NB4 (cell line): ENCODE measurements around the gene CMIP.

Experiments used
- DNase-seq: peaks from one replicate; pipeline ENCODE4 v3.0.0; 2010; ENCODE audit warnings: low read depth
- H3K4me3 ChIP-seq: one replicate; pipeline ENCODE4 v1.5.1; 2011; ENCODE audit warnings: mild to moderate bottlenecking, low read depth, low read length, moderate library complexity
- CTCF ChIP-seq: IDR thresholded peaks from one replicate; pipeline ENCODE4 v1.5.1; 2012; ENCODE audit warnings: low read depth, low read length
- MAX ChIP-seq: IDR thresholded peaks from 2 replicates; pipeline ENCODE4 v1.6.1; 2011; ENCODE audit warnings: low read depth, low read length
- MYC ChIP-seq: IDR thresholded peaks from 2 replicates; pipeline ENCODE4 v1.6.1; 2011; ENCODE audit warnings: low read depth, low read length
- POLR2A ChIP-seq: IDR thresholded peaks from 2 replicates; pipeline ENCODE4 v1.6.1; 2011; ENCODE audit warnings: mild to moderate bottlenecking; ENCODE audit not compliant: insufficient read length; ENCODE audit errors: extremely low read depth

CMIP gene

GRCh38 chr16:81586977-81587625, 142.5 kb downstream of the CMIP start:
- TF ChIP-seq MYC, result no peak
- no peak for TF ChIP-seq POLR2A
- no peak for TF ChIP-seq CTCF
- no peak for TF ChIP-seq MAX
- no peak overlapping the region for H3K4me3 ChIP-seq
- no peak for DNase-seq

GRCh38 chr16:81587626-81588160, 143.1 kb downstream of the CMIP start:
- no peak overlapping the region for H3K4me3 ChIP-seq
- TF ChIP-seq MYC (no peak), POLR2A (no peak), MAX (no peak), CTCF (no peak)
- DNase-seq, result no peak

- no peak overlapping the region for H3K4me3 ChIP-seq
- no peak for DNase-seq
- no peak for TF ChIP-seq POLR2A
- TF ChIP-seq MYC, result no peak
- no peak for TF ChIP-seq MAX
- TF ChIP-seq CTCF, result no peak
These were observed 143.9 kb downstream of the CMIP start for GRCh38 chr16:81588326-81589081.

- TF ChIP-seq CTCF, result no peak
- no peak for TF ChIP-seq POLR2A
- no peak for TF ChIP-seq MAX
- no peak for TF ChIP-seq MYC
- no peak overlapping the region for H3K4me3 ChIP-seq
- DNase-seq, result no peak
These were observed 145.5 kb downstream of the CMIP start for GRCh38 chr16:81589975-81590650.

GRCh38 chr16:81590714-81591544, 146.3 kb downstream of the CMIP start:
- DNase-seq, result no peak
- no peak overlapping the region for H3K4me3 ChIP-seq
- TF ChIP-seq MYC (no peak), POLR2A (no peak), CTCF (no peak), MAX (no peak)
